Kidney epithelial cell (primary cell): ENCODE measurements around the gene TENM4. TPM values are rescaled to one million over a fixed set of nuclear protein-coding genes. Genes with fewer than 3 reads are reported as not detected.

Source experiments
- DNase-seq: peaks from one replicate; pipeline ENCODE4 v3.0.0-alpha.2; 2010; ENCODE audit warnings: low read depth
- H3K27me3 ChIP-seq: 2 replicates; pipeline ENCODE4 v1.6.0; 2011; ENCODE audit warnings: low read length; ENCODE audit not compliant: control insufficient read depth, insufficient read depth
- H3K36me3 ChIP-seq: 2 replicates; pipeline ENCODE4 v1.5.1; 2011; ENCODE audit warnings: low read length; ENCODE audit not compliant: control insufficient read depth, insufficient read depth
- H3K4me3 ChIP-seq: 2 replicates; pipeline ENCODE4 v1.5.1; 2011; ENCODE audit warnings: low read depth, mild to moderate bottlenecking, control low read depth, low read length
- total RNA-seq: library from RNA; depleted of rRNA; stranded (reverse); fragments of >200 nt; gene quantifications from 2 replicates; pipeline ENCODE4 v1.2.3, GENCODE V29; 2015
- TF ChIP-seq, protein P1 (sequence below): IDR thresholded peaks from 2 replicates; pipeline ENCODE4 v1.5.1; 2011; ENCODE audit warnings: mild to moderate bottlenecking, moderate library complexity, low read length, control low read depth, inconsistent platforms; ENCODE audit not compliant: insufficient read depth, poor library complexity, severe bottlenecking

TENM4 gene
- total RNA-seq, 1 donor from 2014 or later, result 35.3 TPM

DNA sequence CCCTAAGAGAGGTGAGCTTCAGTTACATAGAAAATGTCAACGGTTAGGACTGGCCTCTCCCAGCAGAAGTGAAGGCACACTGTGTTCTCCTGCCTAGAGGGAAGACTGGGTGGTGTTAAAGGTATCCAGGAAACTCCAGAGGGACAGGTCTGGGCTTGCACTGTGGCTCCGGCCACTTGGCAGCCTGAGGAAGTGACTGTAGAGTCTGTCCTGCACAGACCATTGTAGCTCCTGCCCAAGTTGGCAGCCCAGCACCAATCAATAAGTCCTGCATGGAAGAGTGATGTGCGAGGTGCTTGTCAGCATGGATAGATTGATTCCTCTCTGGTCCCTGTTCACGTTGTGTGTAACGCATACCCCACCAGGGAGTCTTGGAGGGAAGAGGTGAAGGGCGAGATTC lies 284.8 kb downstream of the TENM4 start:
- TF ChIP-seq, protein P1, sequence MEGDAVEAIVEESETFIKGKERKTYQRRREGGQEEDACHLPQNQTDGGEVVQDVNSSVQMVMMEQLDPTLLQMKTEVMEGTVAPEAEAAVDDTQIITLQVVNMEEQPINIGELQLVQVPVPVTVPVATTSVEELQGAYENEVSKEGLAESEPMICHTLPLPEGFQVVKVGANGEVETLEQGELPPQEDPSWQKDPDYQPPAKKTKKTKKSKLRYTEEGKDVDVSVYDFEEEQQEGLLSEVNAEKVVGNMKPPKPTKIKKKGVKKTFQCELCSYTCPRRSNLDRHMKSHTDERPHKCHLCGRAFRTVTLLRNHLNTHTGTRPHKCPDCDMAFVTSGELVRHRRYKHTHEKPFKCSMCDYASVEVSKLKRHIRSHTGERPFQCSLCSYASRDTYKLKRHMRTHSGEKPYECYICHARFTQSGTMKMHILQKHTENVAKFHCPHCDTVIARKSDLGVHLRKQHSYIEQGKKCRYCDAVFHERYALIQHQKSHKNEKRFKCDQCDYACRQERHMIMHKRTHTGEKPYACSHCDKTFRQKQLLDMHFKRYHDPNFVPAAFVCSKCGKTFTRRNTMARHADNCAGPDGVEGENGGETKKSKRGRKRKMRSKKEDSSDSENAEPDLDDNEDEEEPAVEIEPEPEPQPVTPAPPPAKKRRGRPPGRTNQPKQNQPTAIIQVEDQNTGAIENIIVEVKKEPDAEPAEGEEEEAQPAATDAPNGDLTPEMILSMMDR, result no peak
- Histone ChIP-seq H3K36me3 (no peaks in the 10 kb centered on the region), H3K27me3 (no peaks in the 10 kb centered on the region), H3K4me3 (no peak overlapping the region)
- DNase-seq, result no peak

DNA sequence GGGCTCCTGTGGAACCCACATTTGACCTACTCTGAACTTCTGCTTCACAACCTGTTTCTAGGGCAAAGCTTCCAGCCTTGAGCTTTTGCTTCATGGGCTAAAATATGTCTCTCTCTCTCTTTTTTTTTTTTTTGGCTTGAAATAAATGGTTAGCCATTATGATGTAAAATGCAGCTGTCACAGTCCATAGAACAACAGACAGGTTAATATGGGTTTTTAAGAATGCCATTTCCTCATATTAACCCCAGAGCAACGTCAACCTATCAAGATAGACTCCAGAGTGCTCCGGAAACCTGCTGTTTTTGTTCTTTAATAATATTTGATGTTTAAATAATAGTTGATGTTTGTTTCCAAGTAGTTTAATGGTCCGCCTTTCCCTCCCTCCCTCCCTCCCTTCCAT lies 285.6 kb downstream of the TENM4 start:
- DNase-seq, result no peak
- Histone ChIP-seq H3K36me3 (no peaks in the 10 kb centered on the region), H3K27me3 (no peaks in the 10 kb centered on the region), H3K4me3 (no peak overlapping the region)
- TF ChIP-seq, protein P1, result no peak

DNA sequence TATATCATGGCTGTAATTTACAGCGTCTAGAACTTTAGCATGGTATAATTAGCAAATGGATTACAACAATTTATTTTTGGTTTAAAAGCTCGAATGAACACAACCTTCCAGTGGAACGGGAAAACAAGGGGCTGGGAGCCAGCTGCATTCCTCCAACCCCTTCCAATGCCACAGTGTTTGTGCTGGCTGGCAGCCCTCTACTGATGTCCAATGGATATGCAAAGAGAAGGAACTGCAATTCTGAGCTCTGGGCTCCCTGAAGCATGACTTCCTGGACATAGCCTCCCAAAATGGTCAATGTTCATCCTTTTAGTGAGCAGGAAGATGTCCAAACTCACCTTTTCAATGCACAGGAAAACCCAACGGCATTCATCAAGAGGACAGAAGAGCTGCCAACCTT lies 288.3 kb downstream of the TENM4 start:
- TF ChIP-seq, protein P1, result no peak
- no peaks in the 10 kb centered on the region for H3K27me3 ChIP-seq
- DNase-seq, result no peak
- no peak overlapping the region for H3K4me3 ChIP-seq
- H3K36me3 ChIP-seq, result no peaks in the 10 kb centered on the region

DNA sequence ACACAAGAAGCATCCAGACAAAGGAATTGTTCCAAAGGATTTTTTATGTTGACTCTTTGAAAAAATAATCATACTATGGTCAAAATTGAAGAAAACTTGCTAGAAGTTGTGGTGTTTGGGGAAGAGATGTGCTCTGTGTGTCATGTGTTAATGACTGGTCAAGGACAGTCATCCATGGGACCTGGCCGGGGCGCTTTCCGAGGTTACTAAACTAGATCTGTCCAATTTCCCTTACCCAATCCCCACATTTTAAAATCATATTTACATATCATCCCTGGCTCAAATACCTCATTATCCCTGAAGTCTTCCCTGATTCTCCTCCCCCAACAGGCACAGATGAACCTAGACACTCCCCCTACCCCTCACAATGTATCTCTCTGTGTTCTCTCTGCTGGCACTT lies 289.4 kb downstream of the TENM4 start:
- DNase-seq, result no peak
- TF ChIP-seq, protein P1, result no peak
- Histone ChIP-seq H3K27me3 (no peaks in the 10 kb centered on the region), H3K36me3 (no peaks in the 10 kb centered on the region), H3K4me3 (no peak overlapping the region)

DNA sequence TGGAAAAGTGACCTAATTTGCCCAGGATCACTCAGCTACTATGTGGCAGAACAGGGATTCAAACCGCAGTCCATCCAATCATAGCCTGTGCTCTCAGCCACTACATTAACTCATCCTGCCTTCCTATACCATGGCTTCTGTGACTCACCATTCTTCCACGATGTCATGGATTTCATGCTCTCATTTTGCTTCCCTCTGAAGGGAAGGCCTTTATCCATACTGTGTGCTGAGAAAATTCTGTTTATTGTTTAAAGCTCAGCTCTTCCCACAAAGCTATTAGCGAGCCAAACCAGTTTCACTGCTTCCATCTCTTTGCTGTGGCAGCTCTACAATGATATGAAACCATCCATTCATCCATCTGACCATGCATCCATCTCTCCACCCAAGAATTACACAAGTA lies 289.9 kb downstream of the TENM4 start:
- no peak overlapping the region for H3K4me3 ChIP-seq
- TF ChIP-seq, protein P1, result no peak
- DNase-seq, result no peak
- H3K27me3 ChIP-seq, result no peaks in the 10 kb centered on the region
- no peaks in the 10 kb centered on the region for H3K36me3 ChIP-seq

DNA sequence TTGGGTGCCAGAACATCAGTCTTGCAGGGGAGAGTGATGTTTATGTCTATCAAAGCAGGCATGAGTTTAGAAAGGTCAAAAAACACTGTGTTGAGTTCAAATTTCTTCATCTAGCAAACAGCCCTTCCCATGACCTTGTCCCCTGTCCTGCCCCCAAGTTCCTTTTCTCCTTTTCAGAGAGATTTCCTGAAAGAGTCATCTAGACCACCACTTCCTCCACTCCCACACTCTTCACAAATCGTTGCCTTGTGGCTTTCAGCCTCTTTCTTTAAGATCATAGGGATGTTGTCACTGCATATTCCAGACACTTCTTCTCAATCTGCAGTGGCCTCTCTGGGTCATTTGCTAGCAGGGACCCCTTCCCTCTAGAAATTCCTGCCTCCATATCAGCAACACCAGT lies 290.5 kb downstream of the TENM4 start:
- H3K27me3 ChIP-seq, result no peaks in the 10 kb centered on the region
- TF ChIP-seq, protein P1, result no peak
- no peak overlapping the region for H3K4me3 ChIP-seq
- H3K36me3 ChIP-seq, result no peaks in the 10 kb centered on the region
- no peak for DNase-seq
